AG04450 (cell line): ENCODE results near the gene MRPL14. TPM values are rescaled to one million over a fixed set of nuclear protein-coding genes. Genes with fewer than 3 reads are reported as not detected.

Source experiments
- CTCF ChIA-PET: fragments of 300-600, 350-600 bp; formaldehyde crosslinking; extraction: SDS; loops from one replicate; lab custom pipeline; 2022; ENCODE audit warnings: antibody characterized with exemption, inconsistent platforms; lab: Charles Lee
- POLR2A ChIA-PET: fragments of 350-600 bp; formaldehyde crosslinking; extraction: SDS; loops from one replicate; lab custom pipeline; 2021; ENCODE audit warnings: antibody characterized with exemption, inconsistent platforms; lab: Yijun Ruan, JAX
- DNase-seq: peaks from one replicate; pipeline ENCODE4 v3.0.0-alpha.2; 2011; ENCODE audit warnings: low read depth, low spot score
- H3K27ac ChIP-seq: one replicate; pipeline ENCODE4 v1.5.1; 2012; ENCODE audit warnings: low read depth, low read length, control low read depth
- H3K27me3 ChIP-seq: one replicate; pipeline ENCODE4 v1.6.0; 2012; ENCODE audit warnings: low read length; ENCODE audit not compliant: control insufficient read depth, insufficient read depth
- H3K4me3 ChIP-seq: 2 replicates; pipeline ENCODE4 v1.5.1; 2011; ENCODE audit warnings: mild to moderate bottlenecking, low read depth, low read length, control low read depth
- H3K9me3 ChIP-seq: 2 replicates; pipeline ENCODE4 v1.5.1; 2012; ENCODE audit warnings: low read length; ENCODE audit not compliant: control insufficient read depth, insufficient read depth
- polyA plus RNA-seq: library from polyadenylated mRNA; depleted of rRNA; stranded (reverse); fragments of >200 nt; gene quantifications from 2 replicates; pipeline ENCODE4 v1.2.3, GENCODE V29; 2011
- TF ChIP-seq, protein P1 (sequence below): IDR thresholded peaks from 2 replicates; pipeline ENCODE4 v1.5.1; 2011; ENCODE audit warnings: low read depth, low read length, control low read depth, inconsistent platforms

Gene MRPL14
- polyA plus RNA-seq, 1 experiment: 57.3 TPM

DNA sequence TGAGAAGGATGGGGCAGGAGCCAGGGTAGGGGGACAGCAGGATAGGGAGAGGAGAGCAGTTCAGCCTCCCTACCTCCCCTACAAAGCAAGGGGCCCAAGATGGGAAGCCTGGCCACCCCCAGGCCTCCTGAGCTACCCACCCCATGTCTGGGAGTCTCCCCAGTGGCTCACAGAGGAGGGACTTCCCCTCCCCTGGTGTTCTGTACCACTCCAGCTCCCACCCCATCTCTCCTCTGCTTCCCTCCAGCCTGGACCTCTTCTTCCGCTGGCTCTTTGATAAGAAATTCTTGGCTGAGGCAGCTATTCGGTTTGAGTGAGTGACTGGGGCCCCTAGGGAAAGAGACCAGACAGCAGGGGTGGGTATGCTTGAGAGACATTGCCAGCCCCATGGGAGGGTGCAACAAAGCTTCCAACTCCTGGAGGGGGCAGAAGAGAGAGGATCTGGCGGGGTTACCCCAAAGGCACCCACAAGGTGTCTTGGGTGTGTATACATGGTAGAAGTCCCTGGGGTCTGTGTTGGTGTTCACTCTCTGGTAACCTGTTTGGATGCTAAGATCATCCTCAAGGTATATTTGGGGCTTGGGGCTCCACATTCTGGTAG, 23.2 kb upstream of the MRPL14 start:
- POLR2A ChIA-PET: no interaction called here

DNA sequence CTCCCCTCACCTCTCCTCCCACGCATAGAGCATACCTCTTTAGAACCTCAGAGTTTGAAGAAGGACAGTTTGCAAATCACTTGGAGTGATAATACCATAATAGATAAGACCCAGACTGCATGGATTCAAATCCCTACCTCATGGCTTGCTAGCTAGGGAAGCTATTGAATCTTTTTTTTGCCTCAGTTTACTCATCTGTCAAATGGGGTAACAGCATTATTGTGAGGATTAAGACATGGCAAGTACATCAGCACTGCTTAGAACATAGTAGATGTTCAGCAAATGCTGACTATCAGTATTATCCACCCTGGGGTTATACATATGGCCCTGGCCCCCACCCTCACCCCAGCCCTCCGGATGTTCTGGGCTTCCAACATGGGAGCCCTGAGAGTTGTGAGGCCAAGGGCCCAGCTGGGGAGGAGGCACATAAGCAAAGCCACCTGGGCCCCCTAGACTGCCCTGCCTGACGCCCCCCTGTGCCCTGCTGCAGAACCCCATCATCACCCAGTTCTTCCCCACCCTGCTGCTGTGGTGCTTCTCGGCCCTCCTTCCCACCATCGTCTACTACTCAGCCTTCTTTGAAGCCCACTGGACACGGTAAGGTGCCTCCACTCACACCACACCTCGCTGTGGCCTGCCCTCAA, 22.2 kb upstream of the MRPL14 start:
- Histone ChIP-seq H3K4me3 (no peak overlapping the region), H3K9me3 (no peaks in the 10 kb centered on the region; the same call in 1 of the 2 replicates), H3K27ac (no peak overlapping the region), H3K27me3 (no peaks in the 10 kb centered on the region)
- DNase-seq: no peak
- TF ChIP-seq, protein P1, sequence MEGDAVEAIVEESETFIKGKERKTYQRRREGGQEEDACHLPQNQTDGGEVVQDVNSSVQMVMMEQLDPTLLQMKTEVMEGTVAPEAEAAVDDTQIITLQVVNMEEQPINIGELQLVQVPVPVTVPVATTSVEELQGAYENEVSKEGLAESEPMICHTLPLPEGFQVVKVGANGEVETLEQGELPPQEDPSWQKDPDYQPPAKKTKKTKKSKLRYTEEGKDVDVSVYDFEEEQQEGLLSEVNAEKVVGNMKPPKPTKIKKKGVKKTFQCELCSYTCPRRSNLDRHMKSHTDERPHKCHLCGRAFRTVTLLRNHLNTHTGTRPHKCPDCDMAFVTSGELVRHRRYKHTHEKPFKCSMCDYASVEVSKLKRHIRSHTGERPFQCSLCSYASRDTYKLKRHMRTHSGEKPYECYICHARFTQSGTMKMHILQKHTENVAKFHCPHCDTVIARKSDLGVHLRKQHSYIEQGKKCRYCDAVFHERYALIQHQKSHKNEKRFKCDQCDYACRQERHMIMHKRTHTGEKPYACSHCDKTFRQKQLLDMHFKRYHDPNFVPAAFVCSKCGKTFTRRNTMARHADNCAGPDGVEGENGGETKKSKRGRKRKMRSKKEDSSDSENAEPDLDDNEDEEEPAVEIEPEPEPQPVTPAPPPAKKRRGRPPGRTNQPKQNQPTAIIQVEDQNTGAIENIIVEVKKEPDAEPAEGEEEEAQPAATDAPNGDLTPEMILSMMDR: no peak
- ChIA-PET POLR2A (interaction anchor here (0.6 kb wide), 1 partner anchor 440 kb away, joined by 4 read pairs; no protein-coding TSS in a partner anchor), CTCF (interaction anchor here (2.5 kb wide), 1 partner anchor 51 kb away, joined by 25 read pairs; no protein-coding TSS in a partner anchor)

More for the DNA sequence above, 23.2 kb upstream of the MRPL14 start:
- H3K4me3 ChIP-seq: no peak overlapping the region
- H3K27ac ChIP-seq: no peak overlapping the region
- DNase-seq: no peak
- TF ChIP-seq, protein P1: no peak
- no peaks in the 10 kb centered on the region; the same call in 1 of the 2 replicates for H3K9me3 ChIP-seq
- CTCF ChIA-PET: interaction anchor here (0.6 to 2.5 kb wide), 2 partner anchors 52 to 62 kb away, joined by 5 to 25 read pairs; no protein-coding TSS in a partner anchor
- H3K27me3 ChIP-seq: no peaks in the 10 kb centered on the region

DNA sequence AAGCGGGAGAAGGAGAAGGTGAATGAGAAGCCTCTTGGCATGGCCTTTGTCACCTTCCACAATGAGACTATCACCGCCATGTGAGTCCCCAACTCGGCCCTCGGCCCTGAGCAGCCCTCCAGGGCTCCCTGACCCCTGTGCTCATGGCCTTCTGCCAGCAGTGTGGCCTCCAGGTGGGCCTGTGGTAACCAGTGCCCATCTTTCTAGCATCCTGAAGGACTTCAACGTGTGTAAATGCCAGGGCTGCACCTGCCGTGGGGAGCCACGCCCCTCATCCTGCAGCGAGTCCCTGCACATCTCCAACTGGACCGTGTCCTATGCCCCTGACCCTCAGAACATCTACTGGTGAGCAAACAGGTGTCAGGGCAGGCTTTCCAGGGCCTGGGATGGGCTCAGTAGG, 21.1 kb upstream of the MRPL14 start:
- no peak for DNase-seq
- Histone ChIP-seq H3K27ac (no peak overlapping the region), H3K4me3 (no peak overlapping the region), H3K9me3 (no peaks in the 10 kb centered on the region; the same call in 1 of the 2 replicates), H3K27me3 (no peaks in the 10 kb centered on the region)
- ChIA-PET CTCF (no interaction called here), POLR2A (no interaction called here)
- TF ChIP-seq, protein P1: no peak

DNA sequence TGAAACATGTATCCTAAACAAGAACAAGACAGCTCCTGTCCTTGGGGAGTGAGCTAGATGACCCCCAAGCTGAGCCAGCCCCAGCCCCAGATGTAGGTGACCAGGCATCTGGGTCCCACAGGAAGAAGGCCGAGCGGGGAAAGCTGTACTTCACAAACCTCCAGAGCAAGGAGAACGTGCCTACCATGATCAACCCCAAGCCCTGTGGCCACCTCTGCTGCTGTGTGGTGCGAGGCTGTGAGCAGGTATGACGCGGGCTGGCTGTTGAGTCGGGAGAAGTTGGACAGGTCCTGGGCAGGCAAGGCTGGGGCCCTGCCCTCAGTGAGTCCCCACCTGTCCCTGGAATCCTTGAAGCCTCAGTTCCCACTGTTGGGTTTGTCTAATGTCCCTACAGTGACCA, 20.0 kb upstream of the MRPL14 start:
- ChIA-PET CTCF (no interaction called here), POLR2A (no interaction called here)
- no peak overlapping the region for H3K27ac ChIP-seq
- TF ChIP-seq, protein P1: no peak
- no peaks in the 10 kb centered on the region for H3K27me3 ChIP-seq
- H3K4me3 ChIP-seq: no peak overlapping the region
- no peak for DNase-seq
- no peaks in the 10 kb centered on the region for H3K9me3 ChIP-seq

DNA sequence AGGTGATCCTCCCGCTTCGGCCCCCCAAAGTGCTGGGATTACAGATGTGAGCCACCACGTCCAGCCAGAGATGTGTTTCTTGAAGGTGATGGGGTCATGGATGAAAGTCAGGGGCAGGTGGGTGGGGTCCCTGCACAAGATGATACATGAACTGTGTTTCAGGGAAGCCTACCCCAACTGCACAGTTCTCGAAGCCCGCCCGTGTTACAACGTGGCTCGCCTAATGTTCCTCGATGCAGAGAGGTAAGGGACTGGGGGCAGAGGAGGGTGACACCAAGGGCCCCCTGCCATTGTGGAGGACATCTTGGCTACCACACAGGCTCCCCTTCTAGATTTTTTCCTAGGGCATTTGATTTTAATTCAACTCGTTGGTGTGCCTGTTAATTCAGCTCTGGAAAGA, 19.4 kb upstream of the MRPL14 start:
- TF ChIP-seq, protein P1: no peak
- H3K4me3 ChIP-seq: no peak overlapping the region
- no peaks in the 10 kb centered on the region for H3K9me3 ChIP-seq
- CTCF ChIA-PET: no interaction called here
- no peaks in the 10 kb centered on the region for H3K27me3 ChIP-seq
- POLR2A ChIA-PET: no interaction called here
- DNase-seq: no peak
- no peak overlapping the region for H3K27ac ChIP-seq
